ENCODE results near the gene TAS2R40.

DNA sequence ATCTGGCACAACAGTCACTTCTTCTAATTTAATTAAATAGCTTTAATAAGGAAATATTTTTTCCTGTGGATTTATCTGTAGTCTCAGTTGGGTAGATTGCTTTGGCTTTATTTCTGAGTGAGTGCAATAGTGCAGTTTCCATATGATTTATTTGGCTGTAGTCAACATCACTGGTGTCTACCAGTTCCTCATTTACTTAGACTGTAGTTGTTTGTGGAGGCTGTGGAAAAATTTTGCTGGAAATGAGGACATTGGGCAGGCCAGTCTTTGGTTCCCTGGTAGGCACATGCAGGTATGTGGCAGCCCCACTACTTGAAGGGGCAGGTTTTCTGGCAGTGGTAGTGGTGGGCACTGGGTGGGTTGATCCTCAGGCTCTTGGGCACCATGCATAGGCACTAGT is 15.5 kb downstream of the TAS2R40 start:
- TF ChIP-seq, protein P1, sequence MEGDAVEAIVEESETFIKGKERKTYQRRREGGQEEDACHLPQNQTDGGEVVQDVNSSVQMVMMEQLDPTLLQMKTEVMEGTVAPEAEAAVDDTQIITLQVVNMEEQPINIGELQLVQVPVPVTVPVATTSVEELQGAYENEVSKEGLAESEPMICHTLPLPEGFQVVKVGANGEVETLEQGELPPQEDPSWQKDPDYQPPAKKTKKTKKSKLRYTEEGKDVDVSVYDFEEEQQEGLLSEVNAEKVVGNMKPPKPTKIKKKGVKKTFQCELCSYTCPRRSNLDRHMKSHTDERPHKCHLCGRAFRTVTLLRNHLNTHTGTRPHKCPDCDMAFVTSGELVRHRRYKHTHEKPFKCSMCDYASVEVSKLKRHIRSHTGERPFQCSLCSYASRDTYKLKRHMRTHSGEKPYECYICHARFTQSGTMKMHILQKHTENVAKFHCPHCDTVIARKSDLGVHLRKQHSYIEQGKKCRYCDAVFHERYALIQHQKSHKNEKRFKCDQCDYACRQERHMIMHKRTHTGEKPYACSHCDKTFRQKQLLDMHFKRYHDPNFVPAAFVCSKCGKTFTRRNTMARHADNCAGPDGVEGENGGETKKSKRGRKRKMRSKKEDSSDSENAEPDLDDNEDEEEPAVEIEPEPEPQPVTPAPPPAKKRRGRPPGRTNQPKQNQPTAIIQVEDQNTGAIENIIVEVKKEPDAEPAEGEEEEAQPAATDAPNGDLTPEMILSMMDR (IDR thresholded peaks at IDR 0.05), result no peak
- TF ChIP-seq EP300 (IDR thresholded peaks at IDR 0.05) (no peak), POLR2A (IDR thresholded peaks at IDR 0.05) (no peak), POLR2AphosphoS5 (IDR thresholded peaks at IDR 0.05) (no peak)

All from gastroesophageal sphincter (tissue), 3 donors.